MCF 10A (cell line): ENCODE results near the gene NRL. TPM values are rescaled to one million over a fixed set of nuclear protein-coding genes. Genes with fewer than 3 reads are reported as not detected.

Experiments
- BruUV-seq: library from RNA; stranded (reverse); fragments of 400-500 nt; replicated peaks from 2 replicates; lab custom pipeline; 2021; lab: Mats Ljungman, UMichigan
- CTCF ChIA-PET: fragments of 300-600 bp; sonication (Branson Sonifier 250); formaldehyde crosslinking; extraction: SDS; loops from one replicate; lab custom pipeline; 2021; ENCODE audit warnings: antibody characterized with exemption, inconsistent platforms; lab: Yijun Ruan, JAX
- POLR2A ChIA-PET: fragments of 300-600, 350-650 bp; sonication (Branson Sonifier 250); formaldehyde crosslinking; extraction: SDS; loops from one replicate; lab custom pipeline; 2020; ENCODE audit warnings: antibody characterized with exemption, inconsistent platforms; lab: Yijun Ruan, JAX
- DNase-seq: peaks from one replicate; pipeline ENCODE4 v3.0.0-alpha.2; 2018; ENCODE audit not compliant: unreplicated experiment
- H3K27ac Mint-ChIP-seq: one replicate; pipeline ENCODE4 v1.8.0; 2022; ENCODE audit warnings: mild to moderate bottlenecking, low read depth, mixed read lengths; ENCODE audit not compliant: unreplicated experiment
- H3K27me3 Mint-ChIP-seq: one replicate; pipeline ENCODE4 v1.8.0; 2022; ENCODE audit warnings: mixed read lengths; ENCODE audit not compliant: insufficient read depth, unreplicated experiment
- H3K36me3 Mint-ChIP-seq: one replicate; pipeline ENCODE4 v1.8.0; 2022; ENCODE audit warnings: mild to moderate bottlenecking, moderate library complexity, mixed read lengths; ENCODE audit not compliant: insufficient read depth, unreplicated experiment
- H3K4me1 Mint-ChIP-seq: one replicate; pipeline ENCODE4 v1.8.0; 2022; ENCODE audit warnings: mixed read lengths; ENCODE audit not compliant: insufficient read depth, unreplicated experiment
- H3K4me3 Mint-ChIP-seq: one replicate; pipeline ENCODE4 v1.8.0; 2022; ENCODE audit warnings: mild to moderate bottlenecking, moderate library complexity, mixed read lengths; ENCODE audit not compliant: unreplicated experiment
- H3K9me3 Mint-ChIP-seq: one replicate; pipeline ENCODE4 v1.8.0; 2022; ENCODE audit warnings: mixed read lengths; ENCODE audit not compliant: unreplicated experiment
- CTCF ChIP-seq: fragments of 200-600 bp; IDR thresholded peaks from one replicate; pipeline ENCODE4 v1.8.0; 2022; ENCODE audit warnings: antibody characterized with exemption, mild to moderate bottlenecking; ENCODE audit not compliant: unreplicated experiment
- intact Hi-C: fragments of 100-400 bp; cut with micrococcal nuclease; formaldehyde crosslinking; loops from 2 replicates; pipeline ENCODE4 v1.14.1; 2022
- total RNA-seq: library from RNA; stranded (reverse); gene quantifications from 2 replicates; pipeline ENCODE4 v1.2.3, GENCODE V29; 2022

Gene NRL
- total RNA-seq, 1 experiment from 2014 or later, result 2.1 TPM

- no peaks in the 10 kb centered on the region for H3K27me3 Mint-ChIP-seq
- BruUV-seq, result no TSS peak
- CTCF ChIA-PET, result interaction anchor here (0.6 to 10.7 kb wide), 3 partner anchors 8 to 65 kb away, joined by 3 to 272 read pairs (median 5); partner anchors contain the start of gene PCK2
- H3K4me1 Mint-ChIP-seq, result no peaks in the 10 kb centered on the region
- H3K27ac Mint-ChIP-seq, result no peak overlapping the region
- intact Hi-C loops, result no loop called here
- no peak for TF ChIP-seq CTCF
- POLR2A ChIA-PET, result interaction anchor here (0.9 kb wide), 1 partner anchor 13 kb away, joined by 4 read pairs; the partner anchor contains the start of genes DCAF11 and NRL
- no peak overlapping the region for H3K4me3 Mint-ChIP-seq
- DNase-seq, result no peak
- peaks cover 42% of the 10 kb centered on the region for H3K36me3 Mint-ChIP-seq
- no peaks in the 10 kb centered on the region for H3K9me3 Mint-ChIP-seq
Observed at GRCh38 chr14:24100982-24101494, 13.7 kb downstream of the NRL start.

- Mint-ChIP-seq H3K27ac (no peak overlapping the region), H3K4me1 (peaks cover 3% of the 10 kb centered on the region), H3K27me3 (no peaks in the 10 kb centered on the region), H3K36me3 (peaks cover 42% of the 10 kb centered on the region), H3K9me3 (no peaks in the 10 kb centered on the region), H3K4me3 (no peak overlapping the region)
- DNase-seq, result no peak
- TF ChIP-seq CTCF, result no peak
- intact Hi-C loops, result no loop called here
- BruUV-seq, result no TSS peak
- CTCF ChIA-PET, result interaction anchor here (0.6 to 10.7 kb wide), 5 partner anchors 7 to 497 kb away, joined by 3 to 272 read pairs (median 5); partner anchors contain the start of gene PCK2
- POLR2A ChIA-PET, result interaction anchor here (0.7 to 0.9 kb wide), 2 partner anchors 8 to 14 kb away, joined by 3 to 4 read pairs; partner anchors contain the start of genes DCAF11 and NRL
Observed at GRCh38 chr14:24100197-24100981, 14.4 kb downstream of the NRL start.

GRCh38 chr14:24098927-24099813 is 15.6 kb downstream of the NRL start:
- no peaks in the 10 kb centered on the region for H3K27me3 Mint-ChIP-seq
- peaks cover 13% of the 10 kb centered on the region for H3K4me1 Mint-ChIP-seq
- intact Hi-C loops, result no loop called here
- CTCF ChIA-PET, result interaction anchor here (0.6 to 1.2 kb wide), 2 partner anchors 9 to 13 kb away, joined by 3 to 5 read pairs; no protein-coding TSS in a partner anchor
- POLR2A ChIA-PET, result no interaction called here
- no peak overlapping the region for H3K4me3 Mint-ChIP-seq
- H3K27ac Mint-ChIP-seq, result no peak overlapping the region
- no peaks in the 10 kb centered on the region for H3K9me3 Mint-ChIP-seq
- no TSS peak for BruUV-seq
- DNase-seq, result no peak
- H3K36me3 Mint-ChIP-seq, result peaks cover 42% of the 10 kb centered on the region
- TF ChIP-seq CTCF, result no peak
